Loucy (cell line): ENCODE results near the gene SRP54.
"Not testable (repeated sequence)": the region's sequence is repeated elsewhere in the genome, so short reads cannot be mapped to it uniquely, and the experiment has no call there.

Experiments
- H2AFZ ChIP-seq: fragments of 200-600 bp; sonication (generic); 2 replicates; pipeline ENCODE4 v1.6.0; 2016; ENCODE audit warnings: antibody characterized with exemption, mild to moderate bottlenecking, low read length, moderate library complexity
- H3F3A ChIP-seq: fragments of 200-600 bp; 2 replicates; pipeline ENCODE4 v1.6.0; 2016; ENCODE audit warnings: antibody characterized with exemption, low read depth, mild to moderate bottlenecking
- H3K27me3 ChIP-seq: fragments of 200-600 bp; sonication (generic); 2 replicates; pipeline ENCODE4 v1.6.1; 2014; ENCODE audit warnings: low read length, mild to moderate bottlenecking; ENCODE audit not compliant: insufficient read depth, poor library complexity, severe bottlenecking
- H3K36me3 ChIP-seq: fragments of 200-600 bp; sonication (generic); 2 replicates; pipeline ENCODE4 v1.6.1; 2016; ENCODE audit warnings: low read length; ENCODE audit not compliant: insufficient read depth
- H3K4me1 ChIP-seq: fragments of 200-600 bp; sonication (generic); 2 replicates; pipeline ENCODE4 v1.5.1; 2014; ENCODE audit warnings: low read length, mild to moderate bottlenecking; ENCODE audit not compliant: insufficient read depth, poor library complexity, severe bottlenecking
- H3K4me2 ChIP-seq: fragments of 200-600 bp; sonication (generic); 2 replicates; pipeline ENCODE4 v1.6.0; 2014; ENCODE audit warnings: antibody characterized with exemption, low read length, low read depth, mild to moderate bottlenecking; ENCODE audit not compliant: poor library complexity, severe bottlenecking
- H3K4me3 ChIP-seq: fragments of 200-600 bp; sonication (generic); 2 replicates; pipeline ENCODE4 v1.5.1; 2014; ENCODE audit warnings: low read length, mild to moderate bottlenecking, mixed read lengths; ENCODE audit not compliant: poor library complexity, severe bottlenecking
- H3K79me2 ChIP-seq: fragments of 200-600 bp; sonication (generic); 2 replicates; pipeline ENCODE4 v1.6.1; 2014; ENCODE audit warnings: low read length; ENCODE audit not compliant: insufficient read depth
- H3K9ac ChIP-seq: fragments of 200-600 bp; sonication (generic); 2 replicates; pipeline ENCODE4 v1.6.0; 2014; ENCODE audit warnings: mild to moderate bottlenecking, low read depth, low read length, moderate library complexity; ENCODE audit not compliant: poor library complexity, severe bottlenecking
- H3K9me2 ChIP-seq: fragments of 200-600 bp; sonication (generic); replicated peaks from 2 replicates; pipeline ENCODE4 v1.6.1; 2016; ENCODE audit warnings: low read depth, low read length, mixed read lengths
- H3K9me3 ChIP-seq: fragments of 200-600 bp; sonication (generic); 2 replicates; pipeline ENCODE4 v1.6.1; 2014; ENCODE audit warnings: mild to moderate bottlenecking, antibody characterized with exemption, low read length, low read depth; ENCODE audit not compliant: insufficient read depth
- H4K20me1 ChIP-seq: fragments of 200-600 bp; sonication (generic); 2 replicates; pipeline ENCODE4 v1.6.0; 2014; ENCODE audit warnings: antibody characterized with exemption, low read length, mild to moderate bottlenecking; ENCODE audit not compliant: insufficient read depth, poor library complexity, severe bottlenecking
- CTCF ChIP-seq: fragments of 200-600 bp; sonication (generic); conservative IDR thresholded peaks from 2 replicates; pipeline ENCODE4 v1.5.1; 2014; ENCODE audit warnings: mild to moderate bottlenecking, antibody characterized with exemption, low read length
- EZH2phosphoT487 ChIP-seq: fragments of 200-600 bp; IDR thresholded peaks from 2 replicates; pipeline ENCODE4 v1.6.1; 2018; ENCODE audit warnings: antibody characterized with exemption, mild to moderate bottlenecking, moderate library complexity, borderline replicate concordance

Gene SRP54

GRCh38 chr14:34956931-34957330 lies 25.9 kb upstream of the SRP54 start:
- no peak overlapping the region for H2AFZ ChIP-seq
- H3K27me3 ChIP-seq, result no peaks in the 10 kb centered on the region
- H3K4me1 ChIP-seq, result no peaks in the 10 kb centered on the region
- peaks cover 6% of the 10 kb centered on the region; the same call in 1 of the 2 replicates for H3K36me3 ChIP-seq
- H3K9ac ChIP-seq, result no peak overlapping the region
- TF ChIP-seq EZH2phosphoT487, result no peak
- no peak for TF ChIP-seq CTCF
- H3K4me3 ChIP-seq, result no peak overlapping the region
- no peaks in the 10 kb centered on the region for H3K79me2 ChIP-seq
- H3K4me2 ChIP-seq, result no peak overlapping the region
- no peaks in the 10 kb centered on the region for H3K9me2 ChIP-seq
- no peaks in the 10 kb centered on the region for H3K9me3 ChIP-seq
- H4K20me1 ChIP-seq, result no peaks in the 10 kb centered on the region
- no peaks in the 10 kb centered on the region for H3F3A ChIP-seq

DNA sequence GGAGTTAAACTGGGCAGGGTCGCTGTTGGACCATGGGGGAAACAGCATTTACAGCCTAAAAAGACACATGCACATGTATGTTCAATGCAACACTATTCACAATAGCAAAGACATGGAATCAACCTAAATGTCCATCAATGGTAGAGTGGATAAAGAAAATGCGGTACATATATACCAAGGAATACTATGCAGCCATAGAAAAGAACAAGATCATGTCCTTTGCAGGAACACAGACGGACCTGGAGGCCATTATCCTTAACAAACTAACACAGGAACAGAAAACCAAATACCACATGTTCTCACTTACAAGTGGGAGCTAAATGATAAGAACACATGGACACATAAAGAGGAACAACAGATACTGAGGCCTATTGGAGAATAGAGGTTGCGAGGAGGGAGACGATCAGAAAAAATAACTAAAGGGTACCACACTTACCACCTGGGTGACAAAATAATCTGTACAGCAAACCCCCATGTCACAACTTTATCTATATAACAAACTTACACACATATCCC lies 25.0 kb upstream of the SRP54 start:
- H3K36me3 ChIP-seq, result peaks cover 6% of the 10 kb centered on the region; the same call in 1 of the 2 replicates
- no peaks in the 10 kb centered on the region for H3K79me2 ChIP-seq

GRCh38 chr14:34962106-34962505 lies 20.7 kb upstream of the SRP54 start:
- not testable (repeated sequence) for H2AFZ ChIP-seq, H3K27me3 ChIP-seq, H3K9me2 ChIP-seq, H3F3A ChIP-seq, H3K4me3 ChIP-seq, H3K4me2 ChIP-seq, H4K20me1 ChIP-seq, H3K9ac ChIP-seq, H3K79me2 ChIP-seq, H3K4me1 ChIP-seq, H3K36me3 ChIP-seq, H3K9me3 ChIP-seq

More for the DNA sequence above, 25.0 kb upstream of the SRP54 start:
- H3K4me1 ChIP-seq, result no peaks in the 10 kb centered on the region
- no peak overlapping the region for H2AFZ ChIP-seq
- H3K4me2 ChIP-seq, result no peak overlapping the region
- H3K27me3 ChIP-seq, result no peaks in the 10 kb centered on the region
- H3F3A ChIP-seq, result no peaks in the 10 kb centered on the region
- H4K20me1 ChIP-seq, result no peaks in the 10 kb centered on the region
- H3K9me3 ChIP-seq, result no peaks in the 10 kb centered on the region
- H3K9ac ChIP-seq, result no peak overlapping the region
- H3K9me2 ChIP-seq, result no peaks in the 10 kb centered on the region
- H3K4me3 ChIP-seq, result no peak overlapping the region
- TF ChIP-seq EZH2phosphoT487, result no peak
- TF ChIP-seq CTCF, result no peak

DNA sequence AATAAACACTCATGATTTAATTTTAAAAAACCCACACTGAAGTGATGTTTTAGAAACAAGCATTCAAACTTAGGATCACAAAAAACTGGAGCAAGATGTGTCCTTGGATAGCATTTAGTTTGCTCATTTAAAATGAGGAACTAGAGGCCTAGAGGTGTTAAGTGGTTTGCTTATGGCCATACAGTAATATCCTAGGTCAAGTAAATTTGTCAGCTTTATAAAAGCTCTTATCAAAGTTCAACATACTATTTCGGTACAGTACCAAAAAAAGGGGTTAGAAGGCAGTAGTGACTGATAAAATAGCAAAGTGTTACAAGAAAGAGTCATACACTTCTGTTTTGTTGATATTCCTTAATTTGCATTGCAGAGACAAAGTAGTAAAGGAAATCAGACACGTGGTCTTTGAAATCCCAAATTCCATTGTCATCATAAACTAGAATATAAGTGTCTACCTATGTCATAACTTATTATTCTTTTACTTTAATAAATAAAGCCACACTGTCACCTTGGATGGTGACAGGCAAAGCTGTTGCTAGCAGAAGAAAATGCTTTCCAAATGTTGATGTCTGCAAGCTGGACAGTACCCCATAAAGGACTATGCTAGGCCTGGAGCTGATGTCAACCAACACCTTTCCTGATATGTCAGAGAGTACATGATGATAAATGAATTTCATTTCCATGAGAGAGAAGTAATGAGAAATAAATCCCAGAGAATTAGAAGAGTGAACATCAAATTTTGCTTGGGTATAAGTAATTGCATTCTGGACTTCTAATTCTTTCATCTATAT lies 17.6 kb upstream of the SRP54 start:
- Histone ChIP-seq H3K4me1 (no peaks in the 10 kb centered on the region), H3K9me2 (no peaks in the 10 kb centered on the region), H3K4me2 (no peak overlapping the region), H3K9me3 (no peaks in the 10 kb centered on the region), H4K20me1 (no peaks in the 10 kb centered on the region), H2AFZ (no peak overlapping the region), H3K4me3 (no peak overlapping the region), H3F3A (no peaks in the 10 kb centered on the region), H3K9ac (no peak overlapping the region), H3K27me3 (no peaks in the 10 kb centered on the region), H3K36me3 (peaks cover 10% of the 10 kb centered on the region; the same call in 1 of the 2 replicates), H3K79me2 (no peaks in the 10 kb centered on the region)
- TF ChIP-seq CTCF (no peak), EZH2phosphoT487 (no peak)
